Neural progenitor cell (in vitro differentiated cells): Measurements from ENCODE around the gene DNAH7.

ENCODE experiments used
- CTCF ChIP-seq: fragments of 200-600 bp; sonication (generic); IDR thresholded peaks from 2 replicates; pipeline ENCODE4 v1.5.1; 2017; ENCODE audit warnings: antibody characterized with exemption, mild to moderate bottlenecking
- EZH2 ChIP-seq: fragments of 200-600 bp; sonication (generic); IDR thresholded peaks from 2 replicates; pipeline ENCODE4 v1.6.1; 2017; ENCODE audit warnings: antibody characterized with exemption, mild to moderate bottlenecking, moderate library complexity
- EZH2phosphoT487 ChIP-seq: fragments of 200-600 bp; sonication (generic); IDR thresholded peaks from 2 replicates; pipeline ENCODE4 v1.6.1; 2017; ENCODE audit warnings: antibody characterized with exemption

- TF ChIP-seq CTCF (no peak), EZH2phosphoT487 (no peak), EZH2 (no peak)
Observed at GRCh38 chr2:195864316-195864715, 204.3 kb downstream of the DNAH7 start.
